ENCODE results near the gene KHDRBS1. TPM values are rescaled to one million over a fixed set of nuclear protein-coding genes. Genes with fewer than 3 reads are reported as not detected.

KHDRBS1 gene, protein sequence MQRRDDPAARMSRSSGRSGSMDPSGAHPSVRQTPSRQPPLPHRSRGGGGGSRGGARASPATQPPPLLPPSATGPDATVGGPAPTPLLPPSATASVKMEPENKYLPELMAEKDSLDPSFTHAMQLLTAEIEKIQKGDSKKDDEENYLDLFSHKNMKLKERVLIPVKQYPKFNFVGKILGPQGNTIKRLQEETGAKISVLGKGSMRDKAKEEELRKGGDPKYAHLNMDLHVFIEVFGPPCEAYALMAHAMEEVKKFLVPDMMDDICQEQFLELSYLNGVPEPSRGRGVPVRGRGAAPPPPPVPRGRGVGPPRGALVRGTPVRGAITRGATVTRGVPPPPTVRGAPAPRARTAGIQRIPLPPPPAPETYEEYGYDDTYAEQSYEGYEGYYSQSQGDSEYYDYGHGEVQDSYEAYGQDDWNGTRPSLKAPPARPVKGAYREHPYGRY
- total RNA-seq, result 36.6 and 39.8 TPM in 2 replicates

DNA sequence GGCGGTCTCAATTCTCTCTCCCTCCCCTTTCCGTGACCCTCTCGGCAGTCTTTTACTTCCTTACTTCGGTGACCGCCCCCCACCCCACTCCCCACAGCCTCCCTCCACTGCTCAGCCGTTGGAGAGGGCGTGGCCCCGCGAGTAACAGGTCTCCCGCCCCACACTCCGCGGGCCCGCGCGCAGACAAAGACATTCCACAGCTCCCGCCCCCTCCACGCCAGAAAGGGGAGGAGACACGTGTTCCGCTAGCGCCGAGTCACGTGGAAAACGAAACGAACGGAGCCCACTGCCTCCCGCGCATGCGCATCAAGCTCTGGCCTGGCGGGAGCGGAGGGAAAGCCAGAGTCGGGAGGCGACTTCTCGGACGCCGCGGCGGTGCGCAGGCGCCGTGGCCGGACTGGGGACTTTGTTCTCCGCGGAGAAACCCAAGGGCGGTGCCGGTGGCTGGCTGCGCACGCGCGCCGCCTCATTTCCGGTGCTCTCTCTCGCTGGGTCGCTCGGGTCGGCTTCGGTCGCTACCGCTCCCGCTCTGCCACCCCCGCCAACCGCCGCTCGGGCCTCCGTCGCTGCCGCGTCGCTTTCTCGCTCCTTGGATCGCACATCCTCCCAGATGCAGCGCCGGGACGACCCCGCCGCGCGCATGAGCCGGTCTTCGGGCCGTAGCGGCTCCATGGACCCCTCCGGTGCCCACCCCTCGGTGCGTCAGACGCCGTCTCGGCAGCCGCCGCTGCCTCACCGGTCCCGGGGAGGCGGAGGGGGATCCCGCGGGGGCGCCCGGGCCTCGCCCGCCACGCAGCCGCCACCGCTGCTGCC is at the start of gene KHDRBS1:
KHDRBS1 (plus strand) TSS at position 483 of the 813 bp plus-strand sequence; CDS start at position 611, 128 bp downstream.
- TF ChIP-seq, protein P1, sequence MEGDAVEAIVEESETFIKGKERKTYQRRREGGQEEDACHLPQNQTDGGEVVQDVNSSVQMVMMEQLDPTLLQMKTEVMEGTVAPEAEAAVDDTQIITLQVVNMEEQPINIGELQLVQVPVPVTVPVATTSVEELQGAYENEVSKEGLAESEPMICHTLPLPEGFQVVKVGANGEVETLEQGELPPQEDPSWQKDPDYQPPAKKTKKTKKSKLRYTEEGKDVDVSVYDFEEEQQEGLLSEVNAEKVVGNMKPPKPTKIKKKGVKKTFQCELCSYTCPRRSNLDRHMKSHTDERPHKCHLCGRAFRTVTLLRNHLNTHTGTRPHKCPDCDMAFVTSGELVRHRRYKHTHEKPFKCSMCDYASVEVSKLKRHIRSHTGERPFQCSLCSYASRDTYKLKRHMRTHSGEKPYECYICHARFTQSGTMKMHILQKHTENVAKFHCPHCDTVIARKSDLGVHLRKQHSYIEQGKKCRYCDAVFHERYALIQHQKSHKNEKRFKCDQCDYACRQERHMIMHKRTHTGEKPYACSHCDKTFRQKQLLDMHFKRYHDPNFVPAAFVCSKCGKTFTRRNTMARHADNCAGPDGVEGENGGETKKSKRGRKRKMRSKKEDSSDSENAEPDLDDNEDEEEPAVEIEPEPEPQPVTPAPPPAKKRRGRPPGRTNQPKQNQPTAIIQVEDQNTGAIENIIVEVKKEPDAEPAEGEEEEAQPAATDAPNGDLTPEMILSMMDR (IDR thresholded peaks at IDR 0.05; ENCODE audit: insufficient read depth, low read length, severe bottlenecking), result no peak
- Histone ChIP-seq H3K27me3 (ENCODE audit: control insufficient read depth, insufficient read depth, low read length) (no peaks in the 10 kb centered on the region), H3K4me3 (ENCODE audit: low read depth, low read length) (peak within 1 kb of the TSS; percentile 81), H3K36me3 (ENCODE audit: control insufficient read depth, insufficient read depth, low read length) (no peaks in the 10 kb centered on the region)
- FAIRE-seq, result no peak
- DNase-seq (ENCODE audit: low read depth), result peak; percentile 93

DNA sequence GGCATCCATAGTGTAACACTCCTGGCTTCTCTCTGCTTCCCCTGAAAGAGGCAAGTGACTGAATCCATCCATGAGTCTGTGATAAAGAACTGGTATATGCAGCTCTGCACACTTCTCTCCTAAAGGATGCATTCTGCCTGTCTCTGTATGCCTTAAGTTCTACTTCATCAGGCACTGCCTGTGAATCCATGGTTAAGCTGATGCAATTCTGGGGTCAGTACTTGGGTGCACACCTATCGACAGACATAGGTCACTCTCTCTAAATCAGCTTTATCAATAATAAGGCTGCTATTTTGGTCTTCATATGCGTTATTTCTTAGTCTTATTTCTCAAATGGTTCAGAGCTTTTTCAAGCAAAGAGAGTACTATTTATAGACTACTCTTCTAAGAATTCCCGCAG is 42.8 kb upstream of the KHDRBS1 start:
- FAIRE-seq (no peak), DNase-seq (ENCODE audit: low read depth) (no peak)
- H3K4me3 ChIP-seq (ENCODE audit: low read depth, low read length), result no peak overlapping the region
- H3K36me3 ChIP-seq (ENCODE audit: control insufficient read depth, insufficient read depth, low read length), result no peaks in the 10 kb centered on the region
- H3K27me3 ChIP-seq (ENCODE audit: control insufficient read depth, insufficient read depth, low read length), result no peaks in the 10 kb centered on the region
- TF ChIP-seq, protein P1 (IDR thresholded peaks at IDR 0.05; ENCODE audit: insufficient read depth, low read length, severe bottlenecking), result no peak

DNA sequence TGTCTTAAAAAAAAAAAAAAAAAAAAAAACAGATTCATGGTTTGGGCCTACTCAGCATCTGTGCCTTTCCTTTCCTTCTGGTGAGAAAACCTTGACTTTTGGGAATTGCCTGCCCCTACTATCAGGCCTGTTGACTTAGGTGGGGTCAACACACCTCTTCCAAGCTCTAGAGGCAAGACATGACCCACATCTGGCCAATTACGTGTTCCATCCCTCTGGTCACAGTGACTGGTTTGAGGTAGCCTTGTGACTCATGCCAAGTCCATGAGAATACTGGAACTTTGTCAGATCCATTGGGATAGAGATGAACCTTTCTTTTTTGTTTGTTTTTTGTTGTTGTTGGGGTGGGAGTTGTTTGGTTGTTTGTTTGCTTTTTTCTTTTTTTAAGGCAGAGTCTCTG is 37.3 kb upstream of the KHDRBS1 start:
- DNase-seq (ENCODE audit: low read depth) (peak; percentile 32), FAIRE-seq (no peak)
- TF ChIP-seq, protein P1 (IDR thresholded peaks at IDR 0.05; ENCODE audit: insufficient read depth, low read length, severe bottlenecking), result no peak
- H3K4me3 ChIP-seq (ENCODE audit: low read depth, low read length), result no peak overlapping the region
- H3K27me3 ChIP-seq (ENCODE audit: control insufficient read depth, insufficient read depth, low read length), result no peaks in the 10 kb centered on the region
- no peaks in the 10 kb centered on the region for H3K36me3 ChIP-seq (ENCODE audit: control insufficient read depth, insufficient read depth, low read length)

DNA sequence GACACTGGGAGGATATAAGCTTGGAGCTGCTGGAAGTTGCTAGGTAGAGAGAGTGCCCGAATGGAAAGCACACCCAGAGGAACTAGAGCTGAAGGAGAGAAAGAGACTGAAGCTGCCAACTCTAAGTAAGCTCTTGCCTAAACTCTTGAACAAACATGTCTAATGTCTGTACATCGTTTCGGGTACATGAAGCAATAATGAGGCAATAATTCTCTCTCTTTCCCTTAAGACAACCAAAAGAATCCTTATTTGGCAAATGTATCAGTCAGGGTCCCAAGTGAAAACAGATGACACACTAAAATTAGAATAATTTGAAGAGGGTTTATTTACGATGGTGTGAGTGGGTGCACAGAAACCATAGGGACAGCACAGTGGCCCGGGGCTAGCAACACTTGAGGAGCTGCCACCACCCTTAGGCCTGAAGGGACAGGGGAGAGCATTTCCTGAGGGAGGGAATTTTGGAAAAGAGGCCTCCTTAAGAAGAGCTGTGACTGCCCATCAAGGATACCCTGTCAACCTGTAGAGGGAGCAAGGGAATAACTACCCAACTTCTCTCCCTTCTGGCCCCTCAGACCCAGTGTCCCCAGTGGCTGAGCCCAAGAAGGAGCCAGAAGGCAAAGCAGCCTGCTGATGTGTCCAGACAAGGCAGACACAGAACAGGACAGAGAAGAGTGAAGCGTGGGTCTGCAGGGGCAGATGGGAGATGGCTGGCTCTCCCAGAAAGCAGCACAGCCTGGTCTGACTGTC is 36.1 kb upstream of the KHDRBS1 start:
- no peak overlapping the region for H3K4me3 ChIP-seq (ENCODE audit: low read depth, low read length)
- no peaks in the 10 kb centered on the region for H3K36me3 ChIP-seq (ENCODE audit: control insufficient read depth, insufficient read depth, low read length)
- H3K27me3 ChIP-seq (ENCODE audit: control insufficient read depth, insufficient read depth, low read length), result no peaks in the 10 kb centered on the region
- FAIRE-seq, result no peak
- TF ChIP-seq, protein P1 (IDR thresholded peaks at IDR 0.05; ENCODE audit: insufficient read depth, low read length, severe bottlenecking), result peak; percentile 39
- peak; percentile 44 for DNase-seq (ENCODE audit: low read depth)

DNA sequence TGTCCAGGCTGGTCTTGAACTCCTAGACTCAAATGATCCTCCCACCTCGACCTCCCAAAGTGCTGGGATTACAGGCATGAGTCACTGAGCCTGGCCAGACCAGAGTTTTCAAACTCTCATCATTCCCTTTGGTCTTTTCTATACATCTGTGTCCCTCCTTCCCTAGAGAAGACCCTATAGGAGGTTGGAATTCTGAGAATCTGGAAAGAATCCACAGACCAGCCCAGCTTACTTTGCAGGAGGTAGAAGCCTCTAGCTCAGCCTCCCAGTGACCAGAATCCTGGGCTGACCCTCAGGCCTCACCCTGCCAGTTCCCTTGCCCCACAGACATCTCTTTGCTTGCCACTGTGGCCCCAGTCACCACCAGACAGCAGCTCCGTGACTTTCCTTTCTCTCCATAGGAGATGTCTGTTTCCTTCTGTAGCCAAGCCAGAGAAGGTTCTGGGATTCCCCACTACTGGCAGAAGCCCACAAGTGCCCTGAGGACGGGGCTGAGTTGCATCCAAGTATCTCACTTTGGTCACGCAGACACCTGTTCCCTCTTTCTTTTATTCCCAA is 34.7 kb upstream of the KHDRBS1 start:
- TF ChIP-seq, protein P1 (IDR thresholded peaks at IDR 0.05; ENCODE audit: insufficient read depth, low read length, severe bottlenecking), result no peak
- FAIRE-seq, result no peak

More for the DNA sequence above, 34.7 kb upstream of the KHDRBS1 start:
- Histone ChIP-seq H3K36me3 (ENCODE audit: control insufficient read depth, insufficient read depth, low read length) (no peaks in the 10 kb centered on the region), H3K27me3 (ENCODE audit: control insufficient read depth, insufficient read depth, low read length) (no peaks in the 10 kb centered on the region), H3K4me3 (ENCODE audit: low read depth, low read length) (no peak overlapping the region)
- no peak for DNase-seq (ENCODE audit: low read depth)

Data from bronchial epithelial cell (primary cell).